H4 (cell line): ENCODE data around the gene FYN. TPM values are rescaled to one million over a fixed set of nuclear protein-coding genes. Genes with fewer than 3 reads are reported as not detected.

ENCODE experiments used
- DNase-seq: peaks from one replicate; pipeline ENCODE4 v3.0.0-alpha.2; 2015; ENCODE audit warnings: low spot score
- total RNA-seq: library from RNA; depleted of rRNA; stranded (reverse); fragments of >200 nt; shearing (Covaris generic); gene quantifications from 2 replicates; pipeline ENCODE4 v1.2.3, GENCODE V29; 2014

The FYN gene
- total RNA-seq, 1 experiment from 2014 or later, result 19.9 TPM

DNA sequence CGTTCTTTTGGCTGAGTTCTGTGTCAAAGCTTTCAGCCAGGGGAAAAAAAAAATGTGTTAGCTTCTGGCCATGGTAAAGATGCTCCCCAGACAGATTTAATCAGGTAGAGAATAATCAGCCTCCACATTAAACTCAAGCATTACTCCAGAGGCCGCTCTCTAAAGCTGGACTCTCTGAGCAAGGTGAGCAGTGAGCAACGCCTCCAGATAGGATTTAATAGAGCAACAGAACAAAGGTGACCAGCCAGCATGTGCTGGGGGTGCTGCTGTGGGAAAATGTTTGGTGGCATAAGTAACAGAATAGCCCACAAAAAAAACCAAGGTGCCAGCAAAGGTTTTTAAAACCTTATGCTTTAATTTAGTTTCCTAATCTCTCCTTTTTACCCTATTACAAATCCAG, 164.1 kb downstream of the FYN start:
- no peak for DNase-seq

DNA sequence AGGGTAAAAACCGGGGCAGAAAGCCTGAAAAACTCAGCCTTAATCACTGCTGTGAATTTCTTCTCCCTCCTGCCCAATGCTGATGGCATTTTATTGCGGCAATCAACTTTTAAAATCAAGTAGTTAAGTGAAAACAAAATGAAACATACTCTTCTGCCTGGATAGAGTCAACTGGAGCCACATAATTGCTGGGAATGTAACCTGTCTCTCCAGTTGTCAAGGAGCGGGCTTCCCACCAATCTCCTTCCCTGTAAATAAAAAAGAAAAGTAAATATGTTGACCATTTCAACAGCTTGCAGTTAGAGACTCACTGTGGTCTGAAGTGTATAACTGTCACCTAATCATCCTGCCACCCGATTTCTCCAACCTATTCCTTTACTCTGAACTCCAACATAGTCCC, 165.5 kb downstream of the FYN start:
- DNase-seq, result no peak

DNA sequence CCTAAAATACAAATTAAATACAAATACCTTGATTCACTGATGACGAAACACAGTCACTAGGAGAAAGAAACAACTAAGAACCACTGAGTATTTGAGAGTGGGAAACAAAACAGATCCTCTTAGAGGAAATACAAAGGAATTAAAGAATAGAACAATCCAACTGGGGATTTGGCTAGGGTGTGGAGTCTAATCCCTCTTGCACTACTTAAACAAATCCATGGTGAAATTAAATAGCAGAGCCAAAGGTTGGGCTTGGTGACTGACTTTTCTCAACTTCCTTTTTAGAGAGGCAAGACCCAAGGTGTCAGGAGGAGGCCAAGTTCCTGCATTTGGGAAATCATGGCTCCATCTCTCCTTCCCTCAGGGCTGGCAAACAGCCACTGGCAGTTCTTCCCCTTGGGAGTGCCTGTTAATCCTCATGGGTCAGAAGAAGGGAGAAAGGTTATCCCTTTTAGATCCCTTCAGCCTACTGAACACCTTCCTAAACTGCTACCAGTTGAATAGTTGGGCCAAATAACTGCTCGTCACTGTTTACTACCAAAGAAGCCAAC, 166.3 kb downstream of the FYN start:
- DNase-seq, result no peak

- no peak for DNase-seq
Measured at GRCh38 chr6:111703723-111704122, 169.5 kb downstream of the FYN start.

GRCh38 chr6:111702268-111702667, 171.0 kb downstream of the FYN start:
- DNase-seq, result no peak

DNA sequence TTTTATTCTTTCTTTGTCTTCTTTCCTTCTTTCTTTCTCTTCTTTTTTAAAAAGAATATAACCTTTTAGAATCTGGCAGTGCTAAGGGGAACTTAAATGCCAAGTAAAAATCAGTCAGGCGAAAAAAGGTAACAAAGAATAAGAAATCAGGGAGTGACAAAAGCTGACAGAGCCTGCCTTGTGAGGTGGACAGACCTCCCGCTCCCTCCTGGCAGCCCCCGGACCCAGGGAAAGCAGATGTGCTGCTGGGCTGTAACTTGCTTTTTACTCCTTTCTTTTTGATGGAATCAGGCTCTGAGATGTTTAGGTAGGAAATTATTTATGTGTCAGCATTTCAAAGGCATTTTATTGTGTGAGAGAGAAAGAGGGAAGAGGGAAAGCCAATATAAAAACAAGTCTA, 172.1 kb downstream of the FYN start:
- DNase-seq, result no peak

GRCh38 chr6:111700135-111700690, 173.0 kb downstream of the FYN start:
- no peak for DNase-seq

GRCh38 chr6:111699123-111699522, 174.1 kb downstream of the FYN start:
- DNase-seq, result no peak

DNA sequence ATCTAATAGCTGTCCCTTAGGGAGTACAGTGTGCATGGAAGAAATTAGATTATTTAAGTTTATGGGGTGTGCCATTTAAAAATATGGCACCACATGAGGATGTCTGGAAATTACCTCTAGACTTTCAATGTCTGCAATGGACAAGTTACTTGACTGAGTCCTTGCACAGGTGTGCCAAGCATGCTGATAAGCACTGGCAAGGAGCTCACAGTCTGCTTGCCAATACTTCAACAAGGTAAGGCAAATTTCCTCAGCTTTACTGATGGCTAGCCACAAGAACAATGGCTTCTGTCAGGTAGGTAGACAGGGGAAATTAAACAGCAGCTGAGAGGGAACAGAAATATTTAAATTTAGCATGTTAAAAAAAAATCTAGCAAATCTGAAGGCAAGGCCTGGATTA, 176.4 kb downstream of the FYN start:
- DNase-seq, result no peak

DNA sequence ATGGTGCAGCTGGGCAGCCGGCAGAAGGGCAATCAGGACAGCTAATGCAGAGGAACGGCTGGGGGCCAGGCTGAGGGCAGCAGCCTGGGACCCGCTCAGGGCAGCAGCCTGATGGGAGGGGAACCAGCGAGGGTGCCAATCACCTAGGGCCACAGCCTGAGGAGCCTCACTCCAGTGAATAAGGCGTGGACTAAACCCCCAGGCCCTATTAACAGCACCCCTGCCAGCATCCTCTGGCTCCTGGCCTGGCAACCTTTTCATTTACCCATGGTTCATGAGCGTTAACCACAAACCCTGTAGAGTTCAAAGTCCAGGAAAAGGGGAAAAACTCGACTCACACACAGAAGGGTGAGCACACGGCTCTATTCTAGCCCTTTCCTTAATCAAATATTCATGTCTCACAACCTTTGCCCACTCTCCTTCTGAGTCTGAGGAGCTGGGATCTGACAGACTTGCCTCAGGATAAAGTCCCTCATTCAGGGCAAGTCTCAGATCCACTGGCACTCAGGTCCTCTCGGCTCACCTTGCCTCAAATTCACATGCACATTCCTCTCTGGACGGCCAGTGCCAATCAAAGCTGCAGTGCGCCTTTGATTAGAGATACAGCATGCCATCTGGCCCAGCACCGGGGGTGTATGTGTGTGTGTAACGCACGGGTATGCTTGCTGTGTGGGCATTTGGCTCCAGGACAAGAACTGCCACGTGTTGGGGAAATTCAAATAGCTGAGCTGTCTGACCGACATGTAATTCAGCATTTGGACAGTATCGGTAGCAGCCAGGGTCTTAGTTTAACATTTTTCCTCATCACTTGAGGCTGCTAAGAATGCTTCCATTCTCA, 180.7 kb downstream of the FYN start:
- no peak for DNase-seq

DNA sequence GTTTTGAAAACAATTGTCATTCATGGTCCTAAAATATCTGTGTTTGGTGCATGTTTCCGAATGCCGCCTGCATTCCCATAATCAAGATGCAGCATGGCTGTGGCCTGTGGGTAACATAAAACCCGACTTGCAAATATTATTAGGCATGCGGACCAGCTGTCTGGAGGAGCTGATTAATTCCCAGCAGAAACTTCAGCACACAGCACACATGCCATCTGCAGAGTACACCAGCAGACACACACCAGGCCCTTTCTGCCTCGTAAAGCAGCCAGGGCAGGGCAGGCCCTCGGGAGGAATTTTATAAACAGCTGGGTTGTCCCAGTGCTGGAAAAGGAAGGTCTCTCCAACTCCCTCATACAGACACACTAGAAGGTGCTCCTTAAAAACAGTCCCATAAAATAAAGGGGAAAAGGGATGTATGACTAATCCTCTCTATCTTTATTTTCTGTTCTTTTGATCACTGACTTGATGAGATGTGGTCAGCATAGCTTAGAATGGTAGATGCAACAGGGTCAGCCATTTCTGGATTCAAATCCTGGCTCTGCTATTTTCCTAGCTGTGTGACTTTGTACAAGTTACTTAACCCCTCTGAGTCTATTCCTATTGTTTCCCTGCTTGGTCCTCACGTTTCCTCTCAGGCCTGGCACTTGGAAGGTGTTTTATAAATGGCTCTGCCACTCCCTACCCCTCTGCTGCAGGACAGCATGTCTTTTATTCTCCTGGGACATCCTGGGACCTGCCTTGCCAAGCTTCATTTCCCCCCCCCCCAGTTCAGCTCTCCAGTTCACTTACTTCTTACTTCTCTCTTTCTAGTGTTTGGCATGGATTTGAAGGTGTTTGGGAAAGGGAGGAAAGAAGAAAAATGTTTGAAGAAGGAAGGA, 181.7 kb downstream of the FYN start:
- no peak for DNase-seq

- DNase-seq, result no peak
Measured at GRCh38 chr6:111689946-111690345, 183.3 kb downstream of the FYN start.

DNA sequence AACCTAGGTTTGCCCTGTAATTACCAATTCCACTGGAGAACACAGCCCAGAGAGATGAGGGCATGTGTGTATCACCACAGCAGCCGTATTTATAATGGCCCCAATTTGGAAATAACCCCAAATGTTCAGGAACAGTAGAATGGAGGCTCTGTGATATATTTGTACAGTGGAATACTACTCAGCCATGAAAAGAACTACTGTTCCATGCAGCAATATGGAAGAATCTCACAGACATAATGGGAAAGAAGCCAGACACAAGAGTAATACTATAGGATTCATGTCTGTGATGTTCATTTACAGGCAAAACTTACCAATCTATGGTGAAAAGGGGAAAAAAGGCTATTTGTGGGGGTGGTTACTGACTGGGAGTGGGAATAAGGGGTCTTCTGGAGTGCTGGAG, 183.8 kb downstream of the FYN start:
- DNase-seq, result no peak

DNA sequence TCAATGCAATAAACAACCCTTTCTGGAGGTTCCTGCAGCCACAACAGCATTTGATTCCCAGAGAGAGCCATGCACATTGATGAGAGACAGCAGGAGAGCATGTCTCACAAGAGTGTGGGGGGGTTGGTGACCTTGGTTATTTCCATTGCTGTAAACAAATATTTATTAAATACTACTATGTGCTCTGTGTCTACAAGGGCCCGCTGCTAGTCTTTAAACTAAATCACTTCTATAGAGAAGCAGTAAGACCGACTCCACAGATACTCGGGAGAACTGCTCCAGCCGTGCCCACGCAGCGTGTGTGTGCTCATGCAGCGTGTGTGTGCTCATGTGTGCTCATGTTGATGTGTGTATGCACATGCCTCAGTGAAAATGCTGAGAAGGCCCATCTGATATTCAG, 184.9 kb downstream of the FYN start:
- no peak for DNase-seq

DNA sequence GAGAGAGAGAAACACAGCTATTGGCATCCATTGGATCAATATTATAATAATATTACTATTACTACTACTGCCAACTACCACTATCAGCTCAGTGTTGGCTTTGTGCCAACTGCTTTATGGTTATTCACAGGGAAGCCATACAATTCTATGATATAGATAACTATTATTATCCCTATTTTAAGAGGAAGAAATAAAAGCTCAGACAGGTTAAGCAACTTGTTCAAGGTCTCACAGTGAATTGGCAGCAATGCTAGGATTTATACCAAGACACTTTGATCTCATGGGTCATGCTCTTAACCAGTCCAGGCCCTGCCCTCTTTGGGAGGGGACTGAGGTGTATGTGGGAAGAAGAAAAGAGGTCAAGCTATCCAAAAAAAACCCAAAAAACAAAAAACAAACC, 185.6 kb downstream of the FYN start:
- DNase-seq, result no peak

- no peak for DNase-seq
Measured at GRCh38 chr6:111686932-111687266, 186.4 kb downstream of the FYN start.

- no peak for DNase-seq
Measured at GRCh38 chr6:111686249-111686931, 186.9 kb downstream of the FYN start.

GRCh38 chr6:111685526-111685925, 187.7 kb downstream of the FYN start:
- DNase-seq, result no peak

DNA sequence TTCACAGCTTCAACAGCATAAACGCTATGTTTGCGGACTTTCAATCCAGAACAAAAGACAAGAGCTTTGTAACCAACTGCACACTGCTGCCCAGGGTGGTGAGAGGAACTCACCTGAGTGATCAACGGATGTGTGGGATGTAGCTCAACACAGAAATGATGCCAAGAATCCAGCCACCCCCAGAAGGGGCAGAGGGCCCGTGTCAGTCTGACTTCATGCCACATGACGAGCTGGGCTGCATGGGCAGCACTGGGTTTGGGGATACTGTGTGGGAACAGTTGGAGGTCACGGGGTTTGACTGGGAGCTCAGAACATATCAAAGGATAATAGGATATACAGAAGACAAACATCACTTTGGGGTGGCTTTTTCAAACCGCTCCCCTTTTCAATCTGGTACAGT, 188.2 kb downstream of the FYN start:
- no peak for DNase-seq

DNA sequence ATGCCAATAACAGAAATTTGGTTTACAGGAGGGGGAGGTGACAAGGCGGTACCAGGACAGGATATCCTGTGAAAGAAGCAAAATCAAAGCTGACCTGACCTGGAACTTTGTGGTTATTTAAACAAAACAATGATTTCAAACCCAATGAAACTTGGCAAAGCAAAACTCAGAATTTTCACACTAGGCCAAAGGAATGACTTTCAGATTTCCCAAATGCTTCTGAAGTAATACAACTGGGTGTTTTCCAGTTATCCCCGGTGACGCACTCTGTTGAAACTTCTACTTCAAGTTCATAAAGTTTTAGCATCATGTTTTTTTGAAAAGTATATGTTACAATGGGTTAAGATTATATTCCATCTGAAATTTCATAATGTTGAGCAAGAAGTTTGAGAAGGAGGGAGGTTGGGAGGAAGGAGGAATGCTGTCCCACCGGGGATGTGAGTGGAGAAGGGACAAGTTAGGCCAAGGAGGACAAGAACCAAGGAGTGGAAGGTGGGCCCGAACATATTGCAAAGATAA, 189.4 kb downstream of the FYN start:
- peak; percentile 26 for DNase-seq

GRCh38 chr6:111683157-111683556, 190.1 kb downstream of the FYN start:
- no peak for DNase-seq

DNA sequence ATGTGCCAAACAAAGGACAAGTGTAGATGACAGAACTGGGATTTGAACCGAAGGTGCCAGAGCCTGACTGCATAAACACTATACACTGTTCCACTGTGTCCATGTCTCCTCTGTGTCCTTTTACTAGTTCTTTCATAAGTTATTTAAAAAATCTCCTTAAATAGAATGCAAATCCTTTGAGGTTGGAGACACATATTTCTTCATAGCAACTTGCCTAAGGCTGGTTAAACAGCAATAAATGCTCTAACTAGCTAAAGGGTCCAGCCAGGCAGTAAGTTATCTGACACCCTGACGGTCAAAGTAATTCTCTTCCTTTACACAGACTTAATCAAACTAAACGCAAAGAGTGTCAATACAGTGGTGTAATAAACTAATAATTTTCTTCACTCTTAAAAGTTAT, 191.4 kb downstream of the FYN start:
- no peak for DNase-seq
